Measurements from ENCODE around the gene SLFN12. TPM values are rescaled to one million over a fixed set of nuclear protein-coding genes. Genes with fewer than 3 reads are reported as not detected.

The SLFN12 gene
- total RNA-seq, 2 experiments from 2014 or later, result 1.3 to 2.4 TPM

- Mint-ChIP-seq H3K36me3 (ENCODE audit: low read depth) (no peaks in the 10 kb centered on the region), H3K4me3 (no peak overlapping the region), H3K27ac (no peak overlapping the region), H3K27me3 (peaks cover 8% of the 10 kb centered on the region), H3K9me3 (no peaks in the 10 kb centered on the region), H3K4me1 (ENCODE audit: low read depth) (no peaks in the 10 kb centered on the region)
- no peak overlapping the region for H3K27ac ChIP-seq (ENCODE audit: low read depth in 1 of 2, low read length in 2 of 2)
- no peak for TF ChIP-seq CTCF (IDR thresholded peaks at IDR 0.05)
- H3K4me1 ChIP-seq (ENCODE audit: insufficient read depth, low read length), result no peaks in the 10 kb centered on the region
- no peaks in the 10 kb centered on the region for H3K36me3 ChIP-seq (ENCODE audit: insufficient read depth, low read length)
- H3K9me3 ChIP-seq (ENCODE audit: control insufficient read depth in 1 of 2, insufficient read depth in 1 of 2, low read length in 2 of 2), result peaks cover 0 to 3% of the 10 kb centered on the region in 2 experiments
- H3K27me3 ChIP-seq (ENCODE audit: control insufficient read depth in 1 of 2, insufficient read depth in 2 of 2, low read length in 2 of 2), result no peaks in the 10 kb centered on the region
- CTCF ChIA-PET, result no interaction called here
- POLR2A ChIA-PET, result no interaction called here
- DNase-seq (no peak), ATAC-seq (ENCODE audit: poor library complexity) (no peak)
- H3K4me3 ChIP-seq (ENCODE audit: low read length), result no peak overlapping the region
- intact Hi-C loops (cut with DNase I, micrococcal nuclease), result no loop called here
Observed at GRCh38 chr17:35390156-35390555, 42.1 kb downstream of the SLFN12 start.

- H3K4me1 ChIP-seq (ENCODE audit: insufficient read depth, low read length), result no peaks in the 10 kb centered on the region
- intact Hi-C loops (cut with DNase I, micrococcal nuclease), result no loop called here
- H3K4me3 ChIP-seq (ENCODE audit: low read length), result no peak overlapping the region
- DNase-seq (no peak), ATAC-seq (ENCODE audit: poor library complexity) (no peak)
- no peaks in the 10 kb centered on the region for H3K27me3 Mint-ChIP-seq
- no peaks in the 10 kb centered on the region for H3K4me1 Mint-ChIP-seq (ENCODE audit: low read depth)
- H3K4me3 Mint-ChIP-seq, result no peak overlapping the region
- no peaks in the 10 kb centered on the region for H3K36me3 Mint-ChIP-seq (ENCODE audit: low read depth)
- no peaks in the 10 kb centered on the region for H3K36me3 ChIP-seq (ENCODE audit: insufficient read depth, low read length)
- peaks cover 0 to 3% of the 10 kb centered on the region in 2 experiments for H3K9me3 ChIP-seq (ENCODE audit: control insufficient read depth in 1 of 2, insufficient read depth in 1 of 2, low read length in 2 of 2)
- TF ChIP-seq CTCF (IDR thresholded peaks at IDR 0.05), result no peak
- no peaks in the 10 kb centered on the region for H3K27me3 ChIP-seq (ENCODE audit: control insufficient read depth in 1 of 2, insufficient read depth in 2 of 2, low read length in 2 of 2)
- no peak overlapping the region for H3K27ac ChIP-seq (ENCODE audit: low read depth in 1 of 2, low read length in 2 of 2)
- no peak overlapping the region for H3K27ac Mint-ChIP-seq
- ChIA-PET CTCF (no interaction called here), POLR2A (no interaction called here)
- no peaks in the 10 kb centered on the region for H3K9me3 Mint-ChIP-seq
Observed at GRCh38 chr17:35387496-35387895, 44.8 kb downstream of the SLFN12 start.

- no peak for ATAC-seq (ENCODE audit: poor library complexity)
- H3K27ac ChIP-seq (ENCODE audit: low read depth in 1 of 2, low read length in 2 of 2), result no peak overlapping the region
- ChIA-PET CTCF (no interaction called here), POLR2A (interaction anchor here (0.6 kb wide), 2 partner anchors 9 to 110 kb away, joined by 3 read pairs; no protein-coding TSS in a partner anchor)
- Mint-ChIP-seq H3K4me1 (ENCODE audit: low read depth) (peaks cover 39% of the 10 kb centered on the region), H3K27me3 (no peaks in the 10 kb centered on the region), H3K4me3 (no peak overlapping the region), H3K27ac (no peak overlapping the region), H3K36me3 (ENCODE audit: low read depth) (peaks cover 8% of the 10 kb centered on the region), H3K9me3 (no peaks in the 10 kb centered on the region)
- TF ChIP-seq CTCF (IDR thresholded peaks at IDR 0.05), result no peak
- no peak overlapping the region for H3K4me3 ChIP-seq (ENCODE audit: low read length)
- H3K4me1 ChIP-seq (ENCODE audit: insufficient read depth, low read length), result peaks cover 8% of the 10 kb centered on the region
- no peaks in the 10 kb centered on the region for H3K9me3 ChIP-seq (ENCODE audit: control insufficient read depth in 1 of 2, insufficient read depth in 1 of 2, low read length in 2 of 2)
- no peaks in the 10 kb centered on the region for H3K27me3 ChIP-seq (ENCODE audit: control insufficient read depth in 1 of 2, insufficient read depth in 2 of 2, low read length in 2 of 2)
- H3K36me3 ChIP-seq (ENCODE audit: insufficient read depth, low read length), result no peaks in the 10 kb centered on the region
- no peak for DNase-seq
- intact Hi-C loops (cut with DNase I, micrococcal nuclease), result loop anchor here (10.0 kb wide), 3 partner anchors 57 to 133 kb away; partner anchors contain the start of genes SLFN12 (in 1 of the 2) and SLFN5 (in 1 of the 2)
Observed at GRCh38 chr17:35377706-35378105, 54.6 kb downstream of the SLFN12 start.
